SKM-1 (cell line): ENCODE data around the gene RAMAC.
"Not testable (repeated sequence)": the region's sequence is repeated elsewhere in the genome, so short reads cannot be mapped to it uniquely, and the experiment has no call there.

Source experiments
- DNase-seq: peaks from one replicate; lab custom pipeline; 2025; ENCODE audit not compliant: unreplicated experiment; lab: John Stamatoyannopoulos, UW

Gene RAMAC

DNA sequence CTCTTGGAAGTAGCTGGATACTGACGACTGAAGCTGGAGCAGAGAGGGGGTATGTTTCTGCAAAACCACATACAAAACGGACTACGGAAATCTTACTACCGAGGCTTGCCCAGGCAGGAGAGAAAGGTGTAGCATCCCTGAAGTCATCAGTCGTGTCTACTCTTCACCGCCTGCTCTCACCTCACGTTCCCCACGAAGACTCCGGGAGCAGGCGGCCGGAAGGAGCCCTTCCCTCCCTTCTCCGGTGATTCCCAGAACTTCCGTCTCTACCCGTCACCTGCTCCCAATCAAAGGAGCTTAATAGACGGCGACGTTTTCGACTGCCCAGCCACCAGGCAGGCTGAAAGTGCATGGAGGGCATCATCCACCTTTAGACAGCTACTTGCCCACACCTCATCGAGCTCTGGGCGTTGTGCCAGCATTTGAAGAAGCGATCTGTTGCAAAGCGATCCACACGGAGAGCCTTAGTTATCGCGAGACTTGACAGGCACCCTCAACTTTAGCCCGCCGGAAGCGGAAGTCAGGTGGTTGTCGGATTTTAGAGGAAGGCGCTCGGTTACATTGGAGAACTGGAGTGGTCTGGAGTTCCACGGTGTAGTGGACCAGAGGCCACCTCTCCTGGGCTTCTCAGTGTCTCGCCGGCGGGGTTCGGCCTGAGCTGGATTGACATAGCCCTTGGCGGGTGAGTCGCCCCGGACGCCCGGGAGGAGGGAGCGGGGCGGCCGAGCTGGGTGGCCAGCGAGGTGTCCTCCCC is at the start of gene RAMAC:
Gene RAMAC, plus strand, starts transcription at position 523 of the 754 bp plus-strand sequence. CDS start 2,809 bp downstream, outside the sequence.
- DNase-seq = peak; percentile 94

DNA sequence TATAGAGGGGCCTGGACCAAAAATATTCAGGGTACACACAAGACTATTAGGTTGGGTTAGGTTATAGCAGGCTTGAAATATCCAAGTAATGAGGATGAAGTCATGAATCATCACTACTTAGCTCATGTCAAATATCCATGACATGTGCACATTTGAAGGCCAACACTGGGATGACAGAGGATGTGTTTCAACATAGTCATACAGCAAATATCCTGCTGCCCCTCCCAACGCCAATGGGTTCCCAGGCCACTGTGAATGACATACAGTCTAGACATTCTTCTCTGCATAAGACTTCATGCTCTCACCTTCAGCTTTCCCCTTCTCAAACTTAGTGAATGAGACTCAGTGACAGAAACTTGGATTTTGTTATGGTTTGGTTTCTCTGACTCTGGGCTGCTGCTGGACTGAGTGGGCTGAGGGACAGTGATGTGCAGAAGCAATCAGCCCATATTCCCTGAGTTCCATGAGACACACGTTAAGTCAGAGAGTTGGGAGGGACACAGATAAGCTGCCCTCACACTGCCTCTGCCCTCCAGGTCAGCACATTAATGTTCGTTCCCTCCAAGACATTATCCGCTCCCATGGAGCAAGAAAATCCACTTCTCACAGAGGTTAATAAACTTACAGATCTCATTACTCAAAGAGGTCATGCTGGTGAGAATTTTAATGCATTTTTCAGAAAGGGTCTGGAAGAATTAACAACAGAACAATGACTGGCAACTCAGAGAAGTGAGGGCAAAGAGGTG is 48.9 kb upstream of the RAMAC start:
- no peak for DNase-seq

DNA sequence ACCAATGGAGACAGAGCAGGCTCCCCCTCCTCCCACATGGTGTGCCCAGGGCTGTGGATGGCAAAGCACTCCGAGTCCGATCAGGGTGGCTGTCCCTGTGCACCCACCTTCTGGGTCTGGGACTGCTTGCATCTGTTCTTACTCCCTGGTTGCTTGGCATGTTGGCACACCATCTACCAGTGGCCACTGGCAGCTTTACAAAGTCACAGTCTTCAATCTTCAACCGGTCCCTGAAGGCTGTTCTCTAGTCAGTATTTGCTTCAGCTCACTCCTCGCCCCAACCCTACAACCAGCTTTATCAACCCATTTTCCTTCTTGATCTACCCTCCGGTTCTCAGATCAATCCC is 48.3 kb upstream of the RAMAC start:
- no peak for DNase-seq

DNA sequence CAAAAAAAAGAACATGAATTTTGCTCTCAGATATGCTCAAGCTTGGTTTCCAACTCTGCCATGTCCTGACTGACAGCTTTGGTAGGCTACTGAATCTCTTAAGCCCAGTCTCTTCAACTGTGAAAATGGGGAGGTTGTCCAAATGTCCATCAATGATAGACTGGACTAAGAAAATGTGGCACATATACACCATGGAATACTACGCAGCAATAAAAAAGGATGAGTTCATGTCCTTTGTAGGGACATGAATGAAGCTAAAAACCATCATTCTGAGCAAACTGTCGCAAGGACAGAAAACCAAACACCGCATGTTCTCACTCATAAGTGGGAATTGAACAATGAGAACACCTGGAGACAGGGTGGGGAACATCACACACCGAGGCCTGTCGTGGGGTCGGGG is 46.3 kb upstream of the RAMAC start:
- not testable (repeated sequence) for DNase-seq

DNA sequence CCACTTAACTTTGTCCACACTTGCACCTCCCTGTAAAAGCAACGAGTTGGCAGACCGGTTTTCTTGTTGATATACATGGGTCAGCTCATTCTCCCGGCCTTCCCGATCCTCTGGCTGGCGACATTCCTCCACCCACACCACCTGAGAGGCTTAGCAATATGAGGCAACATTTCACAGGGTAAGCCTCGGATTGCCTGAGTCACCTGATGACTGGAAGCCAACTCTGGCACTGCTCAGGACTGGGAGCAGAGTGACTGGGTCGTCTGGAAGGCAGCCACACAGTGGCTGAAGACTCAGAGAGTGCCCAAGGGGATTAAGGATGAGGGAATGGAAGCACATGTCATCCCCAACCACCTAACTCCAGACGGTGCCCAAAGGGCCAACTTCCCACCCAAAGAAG is 43.3 kb upstream of the RAMAC start:
- no peak for DNase-seq

DNA sequence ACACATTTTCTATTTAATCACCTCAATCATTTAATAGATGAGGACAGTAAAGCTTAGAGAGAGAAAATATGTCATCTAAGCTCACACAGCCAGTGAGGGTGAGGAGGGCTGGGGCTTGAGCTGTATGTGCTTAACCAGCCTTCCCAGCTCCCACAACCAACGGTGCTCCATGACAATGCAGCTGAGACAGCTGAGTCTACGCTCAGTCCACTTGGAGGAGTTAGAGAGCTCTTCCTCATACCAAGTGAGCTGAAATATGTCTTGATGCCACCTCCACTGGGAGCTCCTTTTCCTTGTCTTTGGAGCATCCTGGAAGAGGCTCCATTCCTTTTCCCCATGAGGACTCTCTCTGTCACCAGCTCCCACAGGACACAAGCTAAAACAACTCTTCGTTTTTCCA is 42.8 kb upstream of the RAMAC start:
- no peak for DNase-seq

DNA sequence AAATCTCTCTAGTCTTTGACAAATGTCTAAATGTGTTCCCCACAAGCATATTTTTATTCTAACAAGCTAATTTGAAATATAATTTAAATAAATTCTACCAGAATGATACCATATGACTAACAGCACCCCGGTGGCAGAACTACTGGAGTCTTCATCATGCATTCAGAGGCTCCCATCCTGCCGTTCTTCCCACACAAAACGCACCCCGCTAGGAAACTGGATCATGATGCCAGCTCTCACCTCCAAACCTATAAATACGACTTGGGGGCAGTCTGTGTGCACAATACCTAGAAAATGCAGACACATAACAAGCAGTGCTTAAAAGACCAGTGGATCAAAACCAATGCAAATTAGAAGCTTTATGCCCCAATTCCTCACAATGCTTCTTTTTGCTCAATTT is 42.0 kb upstream of the RAMAC start:
- no peak for DNase-seq

DNA sequence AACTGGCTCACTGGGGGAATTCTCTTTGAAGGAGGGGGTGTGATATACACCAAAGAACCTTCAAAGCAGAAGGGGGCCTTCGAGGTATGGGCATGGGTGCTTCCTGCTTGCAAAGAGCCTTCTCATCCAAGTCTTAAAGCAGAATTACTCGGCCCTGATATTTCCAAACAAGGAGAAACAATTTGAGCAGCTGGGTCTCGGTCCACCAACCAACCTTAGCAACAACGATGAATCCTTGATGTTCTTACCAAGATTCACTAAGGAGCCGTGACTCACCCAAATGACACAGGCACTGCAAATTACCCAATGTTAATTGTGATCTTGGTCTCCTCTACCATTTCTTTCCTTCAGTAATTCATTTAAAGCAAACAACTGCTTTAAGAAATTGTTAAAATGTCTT is 41.2 kb upstream of the RAMAC start:
- DNase-seq = no peak

DNA sequence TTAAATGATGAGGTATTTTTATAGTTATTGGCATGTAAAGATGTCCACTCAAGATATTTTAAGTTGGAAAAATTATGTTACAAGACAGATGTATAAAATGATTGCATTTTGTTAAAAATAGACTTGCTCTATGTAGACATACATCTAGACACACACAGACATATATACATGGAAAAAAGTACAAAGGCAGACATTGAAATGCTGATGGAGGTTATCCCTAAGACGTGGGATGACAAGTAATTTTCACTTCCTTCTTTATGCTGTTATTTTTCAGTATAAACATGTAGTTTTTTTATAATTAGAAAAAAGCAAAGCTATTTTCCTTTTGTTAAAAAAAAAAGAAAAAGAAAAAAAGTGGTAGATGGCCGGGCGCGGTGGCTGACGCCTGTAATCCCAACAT is 40.7 kb upstream of the RAMAC start:
- no peak for DNase-seq

DNA sequence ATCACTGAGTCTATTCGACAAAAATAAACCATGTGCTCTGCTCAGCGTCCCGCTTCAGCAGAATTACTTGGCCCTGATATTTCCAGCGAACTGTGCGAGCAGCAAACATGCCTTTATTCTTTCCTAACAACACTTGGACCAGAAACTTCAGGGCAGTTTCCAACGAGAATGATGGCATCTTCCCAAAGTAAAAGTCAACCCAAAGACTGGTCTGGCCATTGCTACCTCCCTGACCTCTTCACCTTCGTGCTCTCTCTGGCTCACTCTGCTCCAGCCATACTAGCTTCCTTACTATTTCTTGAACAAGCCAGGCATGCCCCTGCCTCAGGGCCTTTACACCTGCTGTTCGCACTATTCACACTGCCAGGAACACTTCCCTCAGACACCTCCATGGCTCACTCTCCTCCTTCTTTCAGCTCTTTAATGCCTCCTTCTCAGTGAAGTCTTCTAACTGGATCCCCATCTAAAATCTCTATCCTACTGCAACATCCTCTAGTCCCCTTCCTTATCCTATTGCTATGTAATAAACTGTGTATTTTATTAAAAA is 39.8 kb upstream of the RAMAC start:
- DNase-seq = no peak

DNA sequence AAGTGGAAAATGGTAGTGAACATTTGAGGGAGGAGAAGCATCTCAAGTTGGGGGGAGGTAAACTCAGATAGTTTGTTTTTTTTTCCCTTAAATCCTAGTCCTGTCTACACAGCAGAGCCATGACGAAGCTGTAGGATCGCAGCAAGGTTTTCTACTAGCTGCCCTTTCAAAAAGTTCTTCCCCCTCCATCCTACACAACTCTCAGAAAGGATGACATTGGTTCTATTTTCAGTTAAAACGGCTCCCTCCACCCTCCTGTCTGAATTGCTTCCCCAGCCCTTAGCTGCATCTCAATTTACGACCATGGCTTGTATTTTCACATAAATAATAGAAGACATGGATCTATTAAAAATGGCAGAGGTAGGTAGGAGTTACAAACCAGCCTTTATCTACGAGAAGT is 35.7 kb upstream of the RAMAC start:
- DNase-seq = no peak

DNA sequence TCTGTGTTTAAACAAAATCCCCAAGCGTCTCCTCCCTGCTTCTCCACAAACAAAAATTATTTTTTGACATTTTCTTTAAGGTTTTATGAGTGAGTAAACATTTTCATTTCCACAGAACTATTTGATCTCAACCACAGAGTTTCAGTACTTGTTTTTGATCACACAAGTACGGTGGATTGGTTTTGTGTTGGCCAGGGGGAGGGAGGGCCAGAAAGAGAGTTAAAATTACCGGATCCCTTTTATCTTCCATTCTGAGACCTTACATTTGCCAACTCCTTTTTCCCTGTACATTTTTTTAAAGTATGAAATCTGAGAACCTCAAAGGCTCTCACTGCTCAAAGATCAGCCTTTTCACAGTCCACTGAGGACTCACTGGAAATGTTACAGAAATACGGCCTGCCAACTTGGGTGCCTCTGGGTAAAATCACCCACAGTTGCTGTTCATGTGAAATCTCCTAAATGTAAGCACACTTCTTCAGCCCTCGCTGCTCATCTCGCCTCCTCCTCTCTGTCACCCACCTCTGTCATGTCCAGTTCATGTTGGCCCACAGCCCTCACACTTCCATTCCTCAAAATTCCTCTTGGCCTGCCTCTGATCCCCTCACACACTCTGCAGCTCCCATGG is 35.2 kb upstream of the RAMAC start:
- DNase-seq = no peak

DNA sequence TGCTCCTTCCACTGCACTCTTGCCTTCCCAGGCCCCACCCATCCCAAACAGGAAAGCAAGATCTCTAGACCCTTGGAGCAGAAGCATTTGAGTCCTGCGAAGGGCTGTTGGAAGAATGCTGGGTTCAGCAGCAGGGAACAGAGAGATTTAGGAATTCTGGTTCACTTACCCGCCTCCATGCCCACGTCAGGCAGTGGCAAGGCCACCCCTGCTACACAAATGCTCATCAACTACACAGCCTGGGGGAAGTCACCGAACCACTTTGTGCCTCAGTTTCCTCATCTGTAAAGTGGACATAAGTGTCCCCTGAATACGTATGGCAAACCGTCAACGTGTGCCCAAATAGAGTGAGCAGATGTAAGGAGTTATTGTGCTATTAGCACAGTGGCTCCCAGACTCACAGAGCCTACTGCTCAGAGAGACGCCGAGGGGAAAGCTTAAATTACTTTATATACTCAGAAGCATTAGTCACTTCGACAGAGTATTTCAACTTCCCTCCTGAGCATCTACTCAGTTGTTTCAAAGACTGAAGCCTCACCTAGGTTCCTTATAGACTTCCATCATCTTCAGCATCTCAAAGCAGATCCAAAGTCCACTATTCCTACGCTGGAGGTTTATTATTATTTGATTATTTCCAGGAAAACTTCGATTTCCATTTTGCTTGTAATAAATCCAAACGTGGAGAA is 34.4 kb upstream of the RAMAC start:
- DNase-seq = no peak

DNA sequence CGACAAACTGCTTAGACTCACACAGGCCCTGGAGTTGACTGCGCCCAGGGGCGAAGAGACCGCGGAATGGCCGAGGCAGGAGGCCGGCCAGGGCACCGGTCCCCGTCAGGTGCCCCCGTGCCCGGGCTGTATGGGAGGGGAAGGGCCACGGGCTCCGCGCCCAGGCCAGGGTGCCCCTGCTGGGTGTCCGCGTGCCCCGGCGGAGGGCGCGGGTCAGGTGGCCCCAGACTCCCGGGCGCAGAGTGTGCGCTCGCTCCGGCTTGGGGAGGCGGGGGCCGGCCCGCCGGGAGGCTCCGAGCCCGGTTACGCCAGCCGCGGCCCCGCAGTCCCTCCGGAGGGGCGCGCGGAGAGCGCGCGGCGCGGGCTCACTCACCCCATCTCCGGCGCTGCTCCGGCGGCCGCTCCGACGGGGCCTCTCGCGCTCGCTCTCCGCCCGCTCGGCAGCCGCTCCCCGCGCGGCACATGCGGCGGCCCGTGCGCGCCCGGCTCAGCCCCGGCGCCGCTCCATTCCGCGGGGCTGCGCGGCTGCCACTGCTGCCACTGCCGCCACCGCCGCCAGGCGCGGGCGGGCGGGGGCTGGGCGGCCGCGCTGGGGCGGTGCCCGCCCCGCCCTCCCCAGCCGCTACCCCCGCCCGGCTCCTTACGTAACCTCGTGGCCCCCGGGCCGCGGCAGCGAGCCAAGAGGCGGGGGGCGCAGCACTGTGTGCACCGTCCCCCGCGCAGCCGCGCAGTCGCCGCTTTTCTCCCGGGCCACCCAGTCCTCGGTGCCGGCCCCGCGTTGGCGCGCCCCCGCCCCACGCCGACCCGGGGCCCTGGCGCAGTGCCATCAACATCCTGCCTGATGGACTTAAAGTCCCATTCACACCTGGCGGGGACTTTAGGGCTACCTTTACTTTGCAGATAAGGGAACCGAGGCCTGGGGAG is 33.6 kb upstream of the RAMAC start, which contains the start of gene HOMER2:
Gene HOMER2, minus strand, starts transcription at position 563 of the 924 bp plus-strand sequence. Its CDS starts 185 bp downstream, at position 378.
- DNase-seq = no peak

DNA sequence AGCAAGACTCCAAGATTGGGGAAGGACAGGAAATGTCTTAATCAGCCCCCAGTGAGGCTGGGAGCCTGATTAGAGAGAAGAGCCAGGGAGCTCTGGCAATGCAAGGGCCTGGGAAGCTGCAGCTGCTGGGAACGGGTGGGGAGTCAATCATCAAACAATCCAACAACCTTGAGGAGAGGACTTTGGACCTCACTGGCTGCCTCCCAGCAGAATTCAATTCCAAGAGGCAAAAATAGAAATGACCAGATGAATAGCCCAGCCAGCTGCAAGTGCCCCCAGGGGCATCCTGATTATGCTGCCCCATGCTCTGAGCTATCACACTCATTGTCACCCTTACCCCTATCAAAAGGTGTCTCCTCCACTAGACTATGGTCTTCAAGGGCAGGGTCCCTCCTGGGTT is 27.4 kb upstream of the RAMAC start:
- no peak for DNase-seq

DNA sequence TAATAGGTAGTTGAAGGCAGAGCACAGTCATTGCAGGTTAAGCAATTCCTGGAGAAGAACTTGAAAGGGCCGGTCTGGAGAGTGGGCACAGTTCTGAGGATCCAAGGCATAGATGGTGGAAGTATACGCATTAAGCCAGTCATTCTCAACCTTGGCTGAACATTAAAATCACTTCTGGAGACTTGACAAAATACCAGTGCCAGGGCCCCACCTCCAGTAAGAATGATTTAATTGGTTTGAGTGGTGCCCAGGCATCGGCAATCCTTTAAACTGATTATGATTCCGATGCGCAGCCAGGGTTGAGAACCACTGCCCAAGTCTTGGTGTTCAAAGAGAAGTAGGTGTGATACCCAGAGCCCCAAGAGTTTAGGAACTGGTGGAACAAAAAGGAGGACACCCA is 26.6 kb upstream of the RAMAC start:
- no peak for DNase-seq

DNA sequence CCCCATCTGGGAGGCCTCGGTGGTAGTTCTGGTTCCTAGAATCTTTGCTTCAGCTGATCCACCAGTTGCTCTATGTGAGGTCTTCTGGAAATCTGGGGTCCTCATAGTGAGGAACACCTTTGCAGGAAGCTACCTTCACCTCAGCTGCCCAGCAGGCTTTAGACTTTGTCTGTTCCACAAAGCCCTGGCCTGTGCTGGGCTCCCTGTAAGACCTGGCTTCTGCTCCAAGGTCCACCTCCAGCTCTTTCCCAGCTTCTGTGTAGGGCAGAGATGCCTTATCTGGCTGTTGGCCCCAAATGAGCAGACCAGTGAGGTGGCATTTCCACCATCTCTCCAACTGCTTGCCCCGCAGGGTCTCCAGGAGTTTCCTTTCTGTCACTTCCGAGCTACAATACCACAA is 25.2 kb upstream of the RAMAC start:
- no peak for DNase-seq

DNA sequence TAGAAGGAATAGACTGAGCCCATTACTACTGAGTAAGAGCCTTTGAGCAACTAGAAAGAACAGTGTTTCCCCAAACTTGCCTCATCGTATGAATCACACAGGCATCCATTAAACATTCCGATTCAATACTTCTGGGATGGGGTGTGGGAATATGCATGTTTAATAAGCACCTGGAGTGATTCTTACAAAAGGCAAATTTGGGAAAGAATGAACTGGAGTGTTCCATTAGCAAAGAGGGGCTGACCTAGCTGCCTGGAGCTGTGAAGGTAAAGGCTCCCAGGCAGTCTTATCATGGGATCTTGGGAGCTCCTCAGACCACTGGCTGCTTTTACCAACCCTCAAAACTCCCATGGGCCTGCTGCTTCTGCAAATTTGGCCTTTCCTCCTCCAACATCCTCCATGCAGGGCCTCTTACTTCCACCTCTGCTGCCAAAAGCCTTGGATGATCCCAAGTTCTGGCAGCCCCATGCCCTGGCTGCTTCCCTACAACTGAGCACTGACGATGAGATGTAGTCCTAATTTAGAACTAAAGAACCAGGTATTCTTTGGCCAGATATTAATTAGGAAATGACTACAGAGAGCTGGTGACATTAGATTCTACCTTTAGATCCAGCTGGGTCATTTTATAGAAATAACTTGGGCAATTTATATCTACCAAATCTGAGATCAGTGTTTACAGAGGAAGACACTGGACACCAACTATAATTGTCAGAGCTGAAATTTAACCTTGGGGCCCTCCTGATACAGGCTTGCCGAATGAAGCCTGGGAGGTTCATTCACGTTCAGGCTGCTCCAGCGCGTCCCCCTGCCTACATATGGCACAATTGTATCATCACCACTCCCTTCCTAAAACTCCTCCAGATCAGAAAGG is 22.3 kb upstream of the RAMAC start:
- no peak for DNase-seq

DNA sequence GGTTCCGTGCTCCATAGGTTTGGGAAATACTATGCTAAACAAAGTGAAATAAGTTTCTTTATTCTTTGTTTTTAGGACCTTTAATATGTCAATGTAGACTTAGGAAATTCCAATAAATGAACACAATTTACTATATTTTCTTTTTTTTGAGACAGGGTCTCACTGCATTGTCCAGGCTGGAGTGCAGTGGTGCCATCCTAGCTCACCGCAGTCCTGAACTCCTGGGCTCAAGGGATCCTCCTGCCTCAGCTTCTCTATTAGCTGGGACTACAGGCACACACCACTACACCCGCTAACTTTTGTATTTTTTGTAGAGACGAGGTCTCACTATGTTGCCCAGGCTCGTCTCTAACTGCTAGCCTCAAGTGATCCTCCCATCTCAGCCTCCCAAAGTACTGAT is 21.1 kb upstream of the RAMAC start:
- no peak for DNase-seq
